ENCODE results near the gene MYBBP1A.

Gene MYBBP1A

DNA sequence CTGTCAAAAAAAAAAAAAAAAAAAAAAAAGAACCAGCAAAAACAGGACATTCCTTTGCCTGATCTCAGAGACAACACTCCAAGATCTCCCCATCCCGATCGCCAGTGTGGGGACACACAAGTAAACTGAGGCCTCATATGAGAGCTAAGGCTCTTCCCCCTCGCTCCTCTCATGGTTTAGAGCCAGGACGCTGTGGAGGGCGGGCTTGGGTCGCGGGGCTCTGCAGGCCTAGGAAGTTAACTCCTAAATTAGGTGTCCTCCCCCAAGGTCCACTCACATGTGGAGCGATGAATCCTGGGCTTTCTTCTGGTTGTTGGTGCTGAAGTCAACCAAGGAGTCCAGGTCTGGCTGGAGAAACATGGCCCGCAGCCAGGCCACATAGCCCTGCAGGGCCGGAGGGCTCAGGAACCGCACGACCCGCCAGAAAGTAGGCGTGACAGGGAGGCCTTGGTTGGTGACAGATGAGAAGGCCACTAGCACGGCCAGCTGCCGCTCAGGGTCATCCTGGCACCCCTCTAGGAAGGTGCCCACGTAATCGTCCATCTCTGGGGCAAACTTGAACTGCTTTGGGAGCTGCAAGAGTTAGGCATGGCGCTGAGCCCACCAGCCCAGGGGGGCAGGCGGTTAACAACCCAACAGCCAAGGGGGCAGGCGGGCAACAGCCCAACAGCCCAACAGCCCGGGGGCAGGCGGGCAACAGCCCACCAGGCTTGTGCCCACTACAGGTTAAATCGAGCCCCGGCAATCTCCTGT, 5.2 kb downstream of the MYBBP1A start:
- DNase-seq (ENCODE audit: low spot score) = no peak

DNA sequence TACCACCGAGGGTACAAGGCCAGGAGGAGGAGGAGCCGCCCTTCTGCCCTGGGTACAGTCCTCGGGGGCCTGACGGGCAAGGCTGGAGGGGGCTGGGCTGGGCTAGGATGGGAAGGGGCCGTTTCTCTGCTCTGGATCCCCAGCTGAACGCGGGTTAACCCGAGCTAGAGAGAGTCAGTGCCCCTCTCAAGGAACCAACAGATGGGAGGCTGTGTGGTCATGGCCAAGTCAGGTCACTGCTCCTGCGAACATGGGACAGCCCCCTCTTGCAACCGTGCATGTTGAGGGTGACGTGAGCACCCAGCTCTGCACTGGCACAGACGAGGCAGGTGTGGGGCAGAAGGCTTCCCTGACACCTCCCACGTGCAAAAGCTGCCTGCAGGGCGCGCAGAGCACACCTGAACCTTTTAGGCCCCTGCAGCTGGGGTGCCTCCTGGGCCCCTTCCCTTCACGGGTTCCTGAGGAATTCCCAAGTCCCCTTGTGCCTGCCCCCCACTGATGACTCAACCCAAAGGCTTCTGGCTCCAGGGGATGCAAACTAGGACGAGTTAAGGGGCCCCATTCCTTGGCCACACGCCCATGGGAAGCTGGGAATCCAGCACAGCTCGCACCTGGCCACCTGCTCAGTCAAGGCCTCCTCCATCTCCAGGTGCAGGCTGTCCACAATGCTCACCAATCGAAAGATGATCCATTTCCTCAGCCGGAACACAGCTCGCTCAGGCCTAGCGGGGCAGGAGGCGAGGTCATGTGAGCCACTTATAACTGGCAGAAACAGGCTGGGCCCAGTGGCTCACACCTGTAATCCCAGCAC, 6.3 kb downstream of the MYBBP1A start:
- no peak for DNase-seq (ENCODE audit: low spot score)

DNA sequence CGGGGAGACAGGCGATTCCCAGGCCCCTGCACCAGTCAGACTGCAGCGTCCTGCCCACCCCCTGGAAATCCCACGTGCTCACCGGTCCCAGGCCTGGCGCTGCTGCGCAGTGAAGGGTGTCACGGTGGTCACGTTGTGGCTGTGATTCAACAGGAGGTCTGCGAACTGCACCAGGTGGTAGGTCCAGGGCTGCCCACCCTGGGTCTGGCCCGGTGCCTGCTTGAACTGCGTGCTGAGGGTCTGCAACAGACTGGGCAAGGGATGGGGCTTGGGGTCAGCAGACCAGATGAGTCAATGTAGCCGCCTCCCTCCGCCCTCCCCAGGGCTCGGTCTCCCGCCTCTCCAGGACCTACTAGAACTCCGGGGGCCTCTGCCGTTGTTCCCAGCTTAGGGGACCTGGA, 7.1 kb downstream of the MYBBP1A start:
- DNase-seq (ENCODE audit: low spot score) = no peak

GRCh38 chr17:4547118-4547906, 7.9 kb downstream of the MYBBP1A start:
- no peak for DNase-seq (ENCODE audit: low spot score)

GRCh38 chr17:4545217-4545951, 9.8 kb downstream of the MYBBP1A start:
- no peak for DNase-seq (ENCODE audit: low spot score)

- DNase-seq (ENCODE audit: low spot score) = no peak
Observed at GRCh38 chr17:4544951-4545216, 10.3 kb downstream of the MYBBP1A start.

DNA sequence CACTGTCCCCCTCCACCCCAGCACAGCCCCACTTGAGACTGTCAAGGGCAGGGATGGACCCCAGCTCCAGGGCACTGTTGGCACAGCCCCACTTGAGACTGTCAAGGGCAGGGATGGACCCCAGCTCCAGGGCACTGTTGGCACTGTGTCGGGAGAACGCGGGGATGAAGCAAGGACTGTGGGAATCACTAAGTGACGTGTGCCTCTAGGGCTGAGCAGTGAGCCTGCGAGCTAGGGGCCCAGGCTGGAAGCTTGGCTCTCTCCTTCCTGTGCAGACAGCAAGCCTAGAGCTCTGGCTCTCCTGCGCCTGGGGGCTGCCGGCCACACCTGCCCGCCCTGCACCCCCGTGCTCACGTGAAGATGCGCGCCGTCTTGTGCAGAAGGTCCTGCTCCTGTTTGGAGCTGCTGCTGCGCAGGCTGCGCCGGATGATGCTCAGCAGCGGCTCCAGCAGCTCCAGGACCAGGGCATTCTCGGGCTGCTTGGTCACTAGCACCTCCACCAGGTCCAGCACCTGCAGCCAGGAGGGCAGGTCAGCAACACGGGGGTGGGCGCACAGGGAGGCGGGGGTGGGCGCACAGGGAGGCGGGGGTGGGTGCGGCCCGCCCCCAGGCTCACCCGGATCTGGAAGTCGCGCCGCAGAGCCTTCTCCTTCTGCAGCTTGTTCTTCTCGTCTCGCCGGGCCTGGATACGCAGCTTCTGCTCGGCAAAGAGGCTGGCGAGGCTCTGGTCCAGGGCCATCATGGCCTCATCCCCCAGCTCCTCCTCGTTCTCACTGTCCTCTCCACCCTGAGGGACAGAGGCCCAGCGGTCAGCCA, 10.8 kb downstream of the MYBBP1A start:
- DNase-seq (ENCODE audit: low spot score) = no peak

DNA sequence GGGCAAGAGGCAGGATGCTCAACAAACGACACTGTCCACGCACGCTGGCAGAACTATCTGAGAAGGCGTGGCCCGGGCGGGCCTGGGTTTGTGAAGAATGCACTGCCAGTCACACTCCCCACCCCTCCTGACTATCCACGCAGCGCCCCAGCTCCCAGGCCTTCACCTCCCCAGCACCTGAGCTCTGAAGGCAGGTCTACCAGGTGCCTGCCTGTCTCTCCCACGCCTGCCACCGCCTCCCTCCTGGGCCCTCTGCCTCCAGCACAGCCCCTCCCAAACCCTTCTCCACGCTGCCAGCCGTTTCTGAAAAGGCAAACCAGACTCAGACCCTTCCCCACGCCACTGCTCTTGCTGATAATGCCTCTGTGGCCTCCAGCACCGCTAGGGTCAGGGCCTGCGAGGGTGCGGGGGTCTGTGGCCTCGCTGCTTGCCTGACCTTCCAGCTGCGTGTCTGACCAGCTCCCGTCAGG, 11.6 kb downstream of the MYBBP1A start:
- no peak for DNase-seq (ENCODE audit: low spot score)

- no peak for DNase-seq (ENCODE audit: low spot score)
Observed at GRCh38 chr17:4542726-4543191, 12.4 kb downstream of the MYBBP1A start.

DNA sequence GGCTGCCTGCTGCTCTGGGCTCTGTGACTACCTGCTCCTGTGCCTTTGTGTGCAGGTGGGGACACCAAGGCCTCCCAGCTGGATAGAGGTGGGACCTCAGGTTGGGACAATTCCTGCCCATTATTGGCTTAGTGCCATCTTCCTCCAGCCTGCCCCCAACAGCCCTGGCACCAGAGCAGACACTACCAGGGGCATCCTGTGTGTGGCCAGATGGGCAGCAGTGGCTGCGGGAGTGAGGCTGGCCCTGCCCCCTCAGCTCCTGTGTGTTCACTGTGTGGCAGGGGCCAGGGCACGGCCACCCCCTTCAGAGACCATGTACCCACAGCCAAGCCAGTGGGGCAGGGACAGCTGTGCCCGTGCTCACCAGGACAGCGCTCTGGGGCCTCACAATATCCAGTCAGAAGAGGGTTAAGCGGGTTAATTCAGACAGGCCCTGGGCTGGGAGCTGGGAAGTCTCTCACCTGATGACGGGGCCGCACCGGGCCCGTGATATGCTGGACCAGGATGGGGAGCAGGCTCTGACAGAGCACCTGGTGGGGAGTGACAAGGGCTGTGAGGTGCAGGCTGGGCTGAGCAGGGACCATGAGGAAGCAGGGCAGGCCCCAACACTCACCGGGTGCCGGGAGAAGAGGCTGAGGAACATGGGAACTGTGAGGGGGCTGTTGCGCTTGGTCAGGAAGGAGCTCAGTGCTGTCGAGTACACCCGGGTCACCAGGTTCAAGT, 13.0 kb downstream of the MYBBP1A start:
- DNase-seq (ENCODE audit: low spot score) = no peak

DNA sequence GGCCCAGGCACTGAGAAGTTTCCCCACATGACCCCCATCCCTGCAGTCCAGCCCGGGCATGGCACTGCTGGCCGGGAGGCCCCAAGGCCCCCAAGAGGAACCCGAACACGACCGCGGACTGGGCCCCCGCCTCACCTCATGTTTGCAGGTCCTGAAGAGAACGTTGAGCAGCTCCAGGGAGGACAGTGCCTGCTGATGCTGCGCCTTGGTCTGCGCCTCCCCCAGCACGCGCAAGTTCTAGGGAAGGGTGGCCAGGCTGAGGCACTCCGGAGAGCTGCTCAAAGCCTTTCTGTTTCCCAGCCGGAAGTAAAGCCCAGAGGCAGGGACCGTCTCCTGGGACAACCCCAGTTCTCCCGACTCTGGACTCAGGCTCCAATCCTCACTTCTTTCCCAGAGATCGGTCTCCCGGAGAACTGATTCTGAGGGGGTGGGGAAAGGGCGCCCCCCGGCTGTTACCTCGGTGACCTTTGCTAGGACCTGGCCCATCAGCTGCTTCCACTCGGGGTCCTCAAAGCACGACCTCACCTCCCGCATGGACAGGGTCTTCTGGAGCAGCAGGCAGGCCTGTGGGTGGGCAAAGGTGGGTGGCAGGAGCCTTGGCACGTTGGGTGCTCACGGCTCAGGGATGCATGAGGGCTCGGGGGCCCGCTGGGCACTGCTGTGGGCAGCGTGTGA, 13.7 kb downstream of the MYBBP1A start:
- DNase-seq (ENCODE audit: low spot score) = no peak

DNA sequence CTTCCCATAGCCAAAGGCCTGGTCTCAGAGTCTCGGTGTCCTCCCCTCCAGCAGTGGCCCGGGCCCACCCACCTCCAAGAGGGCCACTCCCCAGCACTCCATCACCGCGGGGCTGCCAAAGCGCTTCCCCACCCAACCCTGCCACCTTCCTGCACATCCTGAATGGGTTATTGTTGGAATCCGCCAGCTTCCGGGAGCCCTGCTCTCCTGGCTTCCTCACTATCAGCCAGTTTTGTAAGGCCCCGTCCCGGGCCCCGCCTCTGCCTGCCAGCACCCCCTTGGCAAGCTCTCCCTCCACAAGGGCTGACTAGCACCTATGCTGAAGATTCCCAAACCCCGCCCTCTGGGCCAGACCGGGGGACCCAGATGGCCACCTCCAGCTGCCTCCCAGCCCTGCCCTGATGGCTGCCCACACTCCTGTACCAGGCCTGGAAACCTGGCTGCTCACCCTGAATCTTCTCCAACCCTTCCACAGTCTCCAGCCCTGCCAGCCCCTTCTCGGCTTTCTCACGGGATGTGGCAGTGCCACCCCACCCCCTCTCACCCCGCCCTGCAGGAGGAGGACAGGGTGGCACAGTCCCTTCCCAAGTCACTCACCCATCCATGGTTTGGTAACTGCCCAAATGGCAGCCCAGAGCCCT, 14.4 kb downstream of the MYBBP1A start:
- DNase-seq (ENCODE audit: low spot score) = no peak

DNA sequence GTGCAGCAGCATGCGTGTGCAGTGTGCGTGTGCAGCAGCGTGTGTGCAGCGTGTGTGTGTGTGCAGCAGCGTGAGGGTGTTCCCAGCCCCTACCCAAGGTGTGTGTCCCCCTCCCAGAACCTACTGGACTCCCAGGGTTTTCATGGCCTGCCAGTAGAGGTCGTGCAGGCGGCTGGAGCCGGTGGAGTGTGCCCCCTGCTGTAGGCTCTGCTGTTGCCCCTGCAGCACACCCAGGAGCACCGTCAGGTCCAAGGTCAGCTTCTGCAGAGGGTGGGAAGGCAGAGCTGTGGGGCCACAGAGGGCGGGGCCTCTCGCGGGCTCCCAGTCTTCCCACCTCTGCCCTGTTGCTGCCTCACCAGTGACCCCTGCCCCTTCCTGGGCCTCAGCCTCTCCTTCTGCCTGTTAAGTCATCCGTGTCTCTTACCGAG, 14.9 kb downstream of the MYBBP1A start:
- peak; percentile 70 for DNase-seq (ENCODE audit: low spot score)

DNA sequence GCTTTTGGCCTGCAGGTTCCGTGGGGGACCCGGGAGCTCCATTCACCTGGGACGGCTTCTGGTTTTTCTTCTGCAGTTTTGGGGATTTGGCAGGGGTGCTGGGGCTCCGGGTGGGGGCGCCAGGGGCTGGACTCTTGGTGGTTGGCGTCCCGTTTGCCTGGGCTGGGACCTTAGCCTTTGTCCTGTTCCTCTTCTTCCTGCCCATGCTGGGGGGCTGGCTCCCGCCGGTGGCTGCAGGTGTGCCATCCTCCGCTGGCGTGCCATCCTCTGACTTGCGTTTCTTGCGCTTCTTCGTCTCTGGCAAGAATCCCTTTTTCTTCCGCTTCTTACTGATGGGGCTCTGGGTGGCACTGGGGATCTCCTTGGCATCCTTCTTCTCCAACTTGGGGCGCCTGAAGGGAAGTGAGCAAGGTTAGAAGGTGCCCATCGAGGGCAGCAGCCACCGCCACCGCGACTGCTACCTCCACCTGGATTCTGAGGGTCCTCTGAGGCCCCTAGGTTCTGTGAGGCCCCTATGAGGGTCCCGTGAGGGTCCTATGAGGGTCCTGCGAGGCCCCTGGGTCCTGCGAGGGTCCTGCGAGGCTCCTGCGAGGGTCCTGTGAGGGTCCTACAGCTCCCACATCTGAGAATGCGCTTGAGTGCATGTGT, 15.5 kb downstream of the MYBBP1A start:
- DNase-seq (ENCODE audit: low spot score) = no peak

DNA sequence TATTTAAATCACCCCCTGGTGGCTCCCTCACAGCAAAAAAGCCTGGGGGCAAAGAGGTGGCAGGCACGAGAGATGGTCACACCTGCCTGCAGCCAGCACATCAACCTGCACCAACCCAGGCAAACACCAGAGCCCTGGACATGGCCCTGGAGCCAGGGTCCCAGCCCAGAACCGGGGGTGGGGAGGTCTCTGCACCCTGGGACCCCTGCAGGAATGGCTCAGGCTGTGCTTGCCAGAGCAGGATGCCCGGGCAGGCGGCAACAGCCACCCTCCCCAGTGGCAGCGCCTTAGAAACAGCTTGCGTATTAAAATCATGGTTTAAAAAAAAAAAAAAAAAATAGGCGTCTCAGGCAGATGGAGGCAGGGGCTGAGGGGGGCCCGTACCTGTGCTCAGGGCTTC, 16.2 kb downstream of the MYBBP1A start:
- DNase-seq (ENCODE audit: low spot score) = no peak

DNA sequence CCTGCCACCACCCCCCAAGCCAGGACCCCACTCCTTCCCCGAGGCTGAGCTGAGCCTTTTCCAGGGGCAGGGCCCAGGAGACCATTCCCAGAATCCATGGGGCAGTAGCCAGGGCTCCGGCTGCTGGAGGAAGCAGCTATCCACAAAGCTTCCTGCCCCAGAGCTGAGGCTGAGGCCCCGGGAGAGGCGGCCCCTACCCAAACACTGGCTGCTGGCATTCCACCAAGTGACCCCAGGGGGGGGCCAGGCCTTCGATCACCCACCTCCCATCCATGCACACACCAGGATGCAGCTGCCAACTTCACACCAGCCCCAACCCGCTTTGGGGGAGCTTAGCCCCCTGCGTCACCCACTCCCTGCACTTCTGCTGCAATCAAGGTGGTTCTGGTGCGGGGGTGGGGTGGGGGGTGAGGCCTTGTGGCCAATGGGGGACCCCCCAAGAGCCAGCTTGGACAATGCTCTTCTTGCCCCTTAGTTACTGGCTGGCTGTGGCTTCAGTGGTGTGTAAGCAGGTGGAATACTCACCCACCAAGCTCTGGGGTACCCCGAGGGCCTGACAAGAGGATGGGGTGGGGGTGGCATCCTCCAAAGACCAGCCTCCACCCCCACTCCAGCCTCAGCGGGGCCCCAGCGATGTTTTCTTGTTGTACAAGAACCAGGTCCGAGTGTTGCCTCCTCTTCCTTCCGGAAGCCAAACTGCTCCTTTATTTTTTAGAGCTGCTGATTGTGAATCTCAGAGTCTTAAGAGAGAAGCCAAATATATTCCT, 16.8 kb downstream of the MYBBP1A start:
- no peak for DNase-seq (ENCODE audit: low spot score)

- no peak for DNase-seq (ENCODE audit: low spot score)
Observed at GRCh38 chr17:4537451-4538235, 17.5 kb downstream of the MYBBP1A start.

All from iPS-NIHi11 (cell line).